Retinal pigment epithelial cell (primary cell): ENCODE data around the gene ARHGAP24.

ENCODE experiments used
- DNase-seq: peaks from one replicate; pipeline ENCODE4 v3.0.0-alpha.2; 2010; ENCODE audit warnings: low read depth
- H3K4me3 ChIP-seq: 2 replicates; pipeline ENCODE4 v1.5.1; 2011; ENCODE audit warnings: mild to moderate bottlenecking, low read length, control low read depth, moderate library complexity
- TF ChIP-seq, protein P1 (sequence below): conservative IDR thresholded peaks from 2 replicates; pipeline ENCODE4 v1.5.1; 2011; ENCODE audit warnings: low read depth, low read length, control low read depth, inconsistent platforms

Gene ARHGAP24

DNA sequence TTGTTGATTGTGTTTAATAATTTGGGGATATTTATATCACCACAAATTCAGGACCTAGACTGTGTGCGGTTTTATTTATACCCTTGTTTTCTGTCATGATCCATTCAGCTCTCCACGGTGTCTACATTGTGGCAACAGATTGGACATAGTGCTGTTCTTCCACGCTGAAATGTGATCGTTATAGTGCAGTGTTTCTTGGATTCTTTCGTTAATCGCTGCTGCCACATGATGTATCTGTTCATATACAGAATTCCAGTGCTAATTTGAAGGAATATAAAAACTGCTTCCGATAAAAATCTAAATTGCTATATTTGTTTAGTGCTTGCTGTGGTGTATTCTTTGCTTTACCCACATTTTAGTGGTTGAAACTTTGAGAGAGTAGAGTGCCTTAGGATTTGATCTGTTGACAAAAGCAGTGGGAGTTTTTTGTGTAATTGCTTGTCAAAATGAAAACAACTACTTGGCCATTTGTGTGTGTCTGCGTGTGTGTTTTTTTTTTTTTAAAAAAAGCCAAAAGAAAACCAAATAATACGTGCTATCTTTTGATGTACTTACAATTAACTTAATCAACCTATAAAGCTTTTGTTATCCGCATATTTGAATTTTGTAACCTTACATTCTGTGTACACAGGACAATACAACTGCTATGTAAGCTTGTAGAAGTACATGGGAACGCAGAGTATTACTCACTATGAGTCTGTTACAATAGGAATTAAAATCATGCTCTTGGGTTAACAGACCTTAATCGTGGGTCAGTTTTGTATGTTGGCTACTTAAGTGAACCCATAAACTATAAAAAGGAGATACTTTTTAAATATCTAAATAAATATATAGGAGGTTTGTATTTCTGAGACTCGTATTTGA is 353.3 kb downstream of the ARHGAP24 start:
- peak overlapping the region; percentile 41 for H3K4me3 ChIP-seq
- TF ChIP-seq, protein P1, sequence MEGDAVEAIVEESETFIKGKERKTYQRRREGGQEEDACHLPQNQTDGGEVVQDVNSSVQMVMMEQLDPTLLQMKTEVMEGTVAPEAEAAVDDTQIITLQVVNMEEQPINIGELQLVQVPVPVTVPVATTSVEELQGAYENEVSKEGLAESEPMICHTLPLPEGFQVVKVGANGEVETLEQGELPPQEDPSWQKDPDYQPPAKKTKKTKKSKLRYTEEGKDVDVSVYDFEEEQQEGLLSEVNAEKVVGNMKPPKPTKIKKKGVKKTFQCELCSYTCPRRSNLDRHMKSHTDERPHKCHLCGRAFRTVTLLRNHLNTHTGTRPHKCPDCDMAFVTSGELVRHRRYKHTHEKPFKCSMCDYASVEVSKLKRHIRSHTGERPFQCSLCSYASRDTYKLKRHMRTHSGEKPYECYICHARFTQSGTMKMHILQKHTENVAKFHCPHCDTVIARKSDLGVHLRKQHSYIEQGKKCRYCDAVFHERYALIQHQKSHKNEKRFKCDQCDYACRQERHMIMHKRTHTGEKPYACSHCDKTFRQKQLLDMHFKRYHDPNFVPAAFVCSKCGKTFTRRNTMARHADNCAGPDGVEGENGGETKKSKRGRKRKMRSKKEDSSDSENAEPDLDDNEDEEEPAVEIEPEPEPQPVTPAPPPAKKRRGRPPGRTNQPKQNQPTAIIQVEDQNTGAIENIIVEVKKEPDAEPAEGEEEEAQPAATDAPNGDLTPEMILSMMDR: no peak
- peak; percentile 48 for DNase-seq

DNA sequence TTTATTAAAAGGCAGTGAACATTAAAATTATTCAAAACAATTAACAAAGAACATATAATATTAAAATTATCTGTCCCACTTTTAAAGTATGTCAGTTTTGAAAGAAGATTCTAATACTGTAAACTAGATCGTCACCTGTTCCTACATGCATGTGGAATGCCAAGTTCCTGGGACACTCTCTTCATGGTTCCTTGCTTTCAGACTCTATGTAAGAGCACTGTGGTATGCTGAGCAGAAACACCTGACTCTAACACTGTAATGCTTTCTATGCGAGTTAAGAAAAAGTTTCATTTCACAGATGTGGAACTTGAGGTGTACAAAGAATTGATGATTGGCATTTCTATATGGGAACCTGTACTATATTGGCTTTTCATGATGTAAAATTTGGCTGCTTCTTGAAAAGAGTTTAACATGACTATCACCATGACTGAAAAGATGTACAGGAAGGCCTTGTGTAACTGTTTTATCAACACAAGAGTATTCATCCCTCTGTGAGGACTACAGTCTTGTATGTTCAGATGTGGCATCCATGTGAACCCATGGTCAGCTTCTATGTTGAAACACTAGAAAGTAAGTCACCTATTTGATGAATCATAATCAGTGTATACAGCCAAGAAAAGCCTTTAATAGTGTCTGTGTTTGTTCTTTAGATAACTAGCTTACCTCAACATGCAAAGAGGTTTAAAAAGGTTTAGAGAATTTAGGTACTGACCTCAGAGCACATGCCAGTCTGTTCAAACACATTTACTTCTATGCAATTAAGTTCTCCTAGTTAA is 354.5 kb downstream of the ARHGAP24 start:
- H3K4me3 ChIP-seq: no peak overlapping the region
- TF ChIP-seq, protein P1: no peak
- peak; percentile 46 for DNase-seq

DNA sequence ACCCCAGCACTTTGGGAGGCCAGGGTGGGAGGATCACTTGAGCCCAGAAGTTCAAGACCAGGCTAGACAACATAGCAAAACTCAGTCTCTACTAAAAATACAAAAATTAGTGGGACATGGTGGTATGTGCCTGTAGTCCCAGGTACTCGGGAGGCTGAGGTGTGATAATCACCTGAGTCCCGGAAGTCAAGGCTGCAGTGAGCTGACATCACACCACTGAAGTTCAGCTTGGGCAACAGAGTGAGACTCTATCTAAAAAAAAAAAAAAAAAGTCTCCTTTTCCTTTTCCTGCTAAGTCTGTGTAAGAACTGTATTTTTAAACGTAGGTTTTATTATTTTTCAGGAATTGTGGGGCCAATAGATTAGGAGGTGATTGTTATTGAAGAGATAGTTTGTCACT is 356.7 kb downstream of the ARHGAP24 start:
- no peak overlapping the region for H3K4me3 ChIP-seq
- DNase-seq: no peak
- TF ChIP-seq, protein P1: no peak

DNA sequence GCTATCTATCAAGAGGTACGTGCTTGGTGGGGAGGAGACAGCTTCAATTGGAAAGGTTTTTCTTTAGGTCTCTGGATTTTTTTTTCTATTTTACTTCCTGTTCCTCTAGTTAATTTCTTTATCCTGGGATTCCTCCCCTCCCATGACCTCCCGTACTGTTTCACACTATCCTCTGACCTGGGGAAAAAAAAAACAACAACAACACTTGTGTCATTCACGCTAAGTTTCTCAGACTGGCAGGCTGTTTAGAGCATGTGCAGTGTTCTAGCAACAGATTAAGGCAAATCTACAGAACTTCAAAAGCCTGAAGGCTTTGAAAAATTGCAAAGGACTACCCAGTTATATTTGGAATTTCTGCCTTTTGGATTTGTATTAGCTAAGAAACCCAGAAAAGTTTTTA is 358.4 kb downstream of the ARHGAP24 start:
- TF ChIP-seq, protein P1: no peak
- peak; percentile 71 for DNase-seq
- no peak overlapping the region for H3K4me3 ChIP-seq

DNA sequence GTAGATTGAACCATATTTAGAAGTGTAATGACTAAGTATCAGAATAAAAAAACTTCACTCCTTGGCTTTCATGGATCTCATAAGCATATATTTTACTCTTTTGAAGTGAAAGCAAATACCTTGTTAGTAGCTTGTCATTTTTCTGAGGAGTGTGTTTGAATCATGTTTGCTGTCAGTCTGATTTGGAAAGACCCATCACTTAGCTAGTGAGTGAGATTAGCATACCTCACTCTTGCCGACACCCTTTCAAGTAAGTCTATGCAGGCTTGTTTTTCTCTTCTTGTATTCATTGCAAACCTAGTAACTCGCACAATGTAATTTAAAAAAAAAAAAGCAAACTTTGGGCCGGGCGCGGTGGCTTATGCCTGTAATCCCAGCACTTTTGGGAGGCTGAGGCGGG is 360.0 kb downstream of the ARHGAP24 start:
- H3K4me3 ChIP-seq: peak overlapping the region; percentile 19

DNA sequence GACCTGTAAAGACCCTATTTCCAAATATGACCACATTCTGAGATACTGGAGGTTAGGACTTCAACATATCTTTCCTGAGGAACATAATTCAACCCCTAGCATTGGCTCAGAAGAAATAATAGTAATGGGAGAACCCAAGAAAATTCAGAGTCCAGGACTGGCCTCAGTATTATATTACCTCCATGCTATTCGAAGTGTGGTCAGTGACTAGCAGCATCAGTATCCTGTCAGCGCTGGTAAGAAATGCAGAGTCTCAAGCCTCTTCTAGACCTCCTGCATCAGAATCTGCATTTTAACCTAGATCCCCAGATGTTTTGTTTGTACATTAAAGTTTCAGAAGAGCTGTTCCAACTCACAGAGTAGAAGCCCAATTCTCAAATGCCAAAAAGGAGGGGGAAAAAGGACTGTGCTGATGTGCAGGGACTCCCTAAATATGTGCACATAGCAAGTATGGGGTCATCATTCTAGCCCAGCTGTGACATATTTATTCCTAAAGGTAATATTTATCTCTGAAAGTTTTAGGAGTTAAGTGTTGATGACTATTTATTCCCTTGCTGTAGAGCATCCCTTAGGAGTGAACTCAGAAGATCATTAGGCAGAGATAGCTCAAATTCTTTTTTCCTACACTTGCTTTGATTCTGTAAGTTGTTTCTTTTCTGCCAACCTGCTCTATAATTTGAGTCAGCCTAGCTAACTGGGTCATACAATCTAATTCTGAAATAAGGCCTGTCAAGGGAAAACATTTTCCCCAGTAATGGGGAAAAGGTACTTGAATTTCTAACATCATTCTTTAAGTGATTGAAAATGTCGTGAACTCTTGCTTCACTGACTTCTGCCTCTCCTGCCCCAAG is 361.9 kb downstream of the ARHGAP24 start:
- H3K4me3 ChIP-seq: no peak overlapping the region
- DNase-seq: no peak
- TF ChIP-seq, protein P1: no peak

More for the DNA sequence above, 360.0 kb downstream of the ARHGAP24 start:
- TF ChIP-seq, protein P1: no peak
- peak; percentile 82 for DNase-seq
